Cardiac muscle cell (in vitro differentiated cells and primary cell): ENCODE data around the gene ERC2. TPM values are rescaled to one million over a fixed set of nuclear protein-coding genes. Genes with fewer than 3 reads are reported as not detected.

ENCODE experiments used
- DNase-seq, 2 donors: peaks; one replicate each; pipeline versions ENCODE4 v3.0.0 to v3.0.0-alpha.2; 2010 to 2017; ENCODE audit warnings: low read depth in 1 of 2, low spot score in 1 of 2
- H3K27ac ChIP-seq: fragments of 200-600 bp; sonication (generic); 2 replicates; pipeline ENCODE4 v1.5.1; 2016
- H3K27me3 ChIP-seq: fragments of 200-600 bp; sonication (generic); 2 replicates; pipeline ENCODE4 v1.6.0; 2016; ENCODE audit warnings: control low read depth
- H3K36me3 ChIP-seq: fragments of 200-600 bp; sonication (generic); 2 replicates; pipeline ENCODE4 v1.5.1; 2016; ENCODE audit warnings: control low read depth
- H3K4me1 ChIP-seq: fragments of 200-600 bp; sonication (generic); 2 replicates; pipeline ENCODE4 v1.8.1; 2017; ENCODE audit warnings: low read depth, mild to moderate bottlenecking, mixed run types
- H3K4me3 ChIP-seq: fragments of 200-600 bp; sonication (generic); 2 replicates; pipeline ENCODE4 v1.5.1; 2016; ENCODE audit warnings: mild to moderate bottlenecking
- H3K9me3 ChIP-seq: fragments of 200-600 bp; sonication (generic); 2 replicates; pipeline ENCODE4 v1.5.1; 2017; ENCODE audit warnings: low read depth, mild to moderate bottlenecking, control low read depth
- CTCF ChIP-seq: IDR thresholded peaks from 2 replicates; pipeline ENCODE4 v1.5.1; 2012; ENCODE audit warnings: low read depth, mild to moderate bottlenecking, low read length
- polyA plus RNA-seq: library from polyadenylated mRNA; unstranded; fragments of >200 nt; fragmentation: Nextera tagmentation; extraction: Ambion mirVana; gene quantifications from 2 replicates; pipeline ENCODE4 v1.2.1, GENCODE V29; 2016
- total RNA-seq: library from RNA; depleted of rRNA; stranded (reverse); fragments of >200 nt; gene quantifications from 2 replicates; pipeline ENCODE4 v1.2.3, GENCODE V29; 2016

The ERC2 gene
- total and polyA plus RNA-seq, 2 experiments from 2014 or later, result 18.1 to 29.0 TPM

GRCh38 chr3:56415652-56416051, 52.6 kb downstream of the ERC2 start:
- TF ChIP-seq CTCF, result no peak
- no peaks in the 10 kb centered on the region for H3K36me3 ChIP-seq
- no peak overlapping the region for H3K27ac ChIP-seq
- no peak overlapping the region for H3K4me3 ChIP-seq
- H3K4me1 ChIP-seq, result no peaks in the 10 kb centered on the region
- DNase-seq, result peak in 1 of 2 donors; percentile 2
- H3K27me3 ChIP-seq, result no peaks in the 10 kb centered on the region
- no peaks in the 10 kb centered on the region for H3K9me3 ChIP-seq

DNA sequence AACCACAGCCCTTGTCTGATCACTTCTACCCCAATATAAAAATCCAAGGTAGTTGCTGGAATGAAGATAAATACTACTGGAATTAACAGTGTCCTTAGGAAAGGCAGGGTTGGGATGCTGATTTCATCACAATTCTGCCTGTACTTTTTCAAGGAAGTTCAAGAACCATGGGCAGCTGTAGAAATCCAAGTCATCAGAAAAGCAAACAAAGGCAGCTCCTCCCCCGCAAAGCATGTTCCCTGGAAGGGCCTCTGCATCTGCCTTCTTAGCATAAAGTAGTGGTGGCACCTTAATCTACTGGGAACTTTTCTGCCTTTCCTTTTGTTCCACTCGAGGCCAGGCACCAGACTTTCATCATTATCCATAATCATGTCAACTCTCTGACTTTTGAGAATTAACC, 54.4 kb downstream of the ERC2 start:
- no peaks in the 10 kb centered on the region for H3K9me3 ChIP-seq
- no peak for TF ChIP-seq CTCF
- no peaks in the 10 kb centered on the region for H3K36me3 ChIP-seq
- no peak overlapping the region for H3K4me3 ChIP-seq
- no peaks in the 10 kb centered on the region for H3K4me1 ChIP-seq
- no peak overlapping the region for H3K27ac ChIP-seq
- no peaks in the 10 kb centered on the region for H3K27me3 ChIP-seq
- peak in 1 of 2 donors; percentile 1 for DNase-seq

DNA sequence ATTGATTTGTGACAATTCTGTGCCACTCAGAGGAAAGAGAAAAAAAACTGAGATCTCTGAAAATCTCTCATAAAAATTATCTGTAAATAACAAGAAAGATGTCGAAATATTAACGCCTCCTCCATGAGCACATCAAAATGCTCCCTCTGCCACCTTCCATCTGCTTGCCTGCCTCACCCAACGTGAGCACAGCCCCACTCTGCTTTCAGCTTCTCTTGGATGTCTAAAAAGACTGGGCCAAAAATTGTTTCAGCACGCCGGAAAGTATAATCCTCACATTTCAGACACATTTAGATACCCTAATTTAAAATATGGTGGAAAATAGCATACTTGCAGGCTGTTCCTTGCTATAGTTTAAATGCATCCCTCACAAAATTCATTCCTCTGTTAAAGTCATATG, 57.1 kb downstream of the ERC2 start:
- no peak for DNase-seq
- Histone ChIP-seq H3K27me3 (no peaks in the 10 kb centered on the region), H3K36me3 (no peaks in the 10 kb centered on the region), H3K9me3 (no peaks in the 10 kb centered on the region), H3K4me3 (no peak overlapping the region), H3K27ac (no peak overlapping the region), H3K4me1 (peaks cover 8% of the 10 kb centered on the region)
- TF ChIP-seq CTCF, result no peak

- Histone ChIP-seq H3K4me1 (peaks cover 8% of the 10 kb centered on the region), H3K4me3 (no peak overlapping the region), H3K27me3 (no peaks in the 10 kb centered on the region), H3K36me3 (no peaks in the 10 kb centered on the region), H3K9me3 (no peaks in the 10 kb centered on the region), H3K27ac (no peak overlapping the region)
- no peak for TF ChIP-seq CTCF
- no peak for DNase-seq
These were observed 57.7 kb downstream of the ERC2 start for GRCh38 chr3:56410576-56410975.

- no peak overlapping the region for H3K4me3 ChIP-seq
- H3K4me1 ChIP-seq, result peaks cover 8% of the 10 kb centered on the region
- no peak overlapping the region for H3K27ac ChIP-seq
- H3K9me3 ChIP-seq, result no peaks in the 10 kb centered on the region
- no peaks in the 10 kb centered on the region for H3K27me3 ChIP-seq
- no peak for TF ChIP-seq CTCF
- DNase-seq, result no peak
- H3K36me3 ChIP-seq, result no peaks in the 10 kb centered on the region
These were observed 58.5 kb downstream of the ERC2 start for GRCh38 chr3:56409790-56410189.

DNA sequence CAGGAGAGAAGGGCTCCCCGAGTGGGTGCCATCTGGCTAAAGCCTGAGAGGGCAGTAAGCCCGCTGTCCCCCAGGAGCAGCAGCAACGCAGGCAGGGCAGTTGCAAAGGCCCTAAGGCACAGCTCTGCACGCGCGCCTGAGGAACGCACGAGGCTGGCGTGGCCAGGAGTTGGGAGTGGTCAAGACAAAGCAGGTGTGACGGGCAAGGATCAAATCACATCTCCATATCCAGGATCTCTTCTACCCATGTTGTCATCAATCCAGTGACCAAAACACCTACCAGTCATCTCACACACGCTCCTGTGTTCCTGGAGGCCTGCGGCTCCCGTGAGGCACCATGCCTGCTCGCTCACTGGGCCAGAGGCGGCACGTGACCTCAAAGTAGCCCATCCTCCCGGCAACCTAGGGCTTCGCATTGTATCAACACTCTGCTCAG, 59.5 kb downstream of the ERC2 start:
- H3K36me3 ChIP-seq, result no peaks in the 10 kb centered on the region
- TF ChIP-seq CTCF, result no peak
- no peak for DNase-seq
- H3K9me3 ChIP-seq, result no peaks in the 10 kb centered on the region
- H3K4me3 ChIP-seq, result no peak overlapping the region
- no peaks in the 10 kb centered on the region for H3K27me3 ChIP-seq
- no peak overlapping the region for H3K27ac ChIP-seq
- peaks cover 8% of the 10 kb centered on the region for H3K4me1 ChIP-seq
